ENCODE data around the gene TTLL3.
"Not testable (repeated sequence)": the region's sequence is repeated elsewhere in the genome, so short reads cannot be mapped to it uniquely, and the experiment has no call there.

Gene TTLL3, protein sequence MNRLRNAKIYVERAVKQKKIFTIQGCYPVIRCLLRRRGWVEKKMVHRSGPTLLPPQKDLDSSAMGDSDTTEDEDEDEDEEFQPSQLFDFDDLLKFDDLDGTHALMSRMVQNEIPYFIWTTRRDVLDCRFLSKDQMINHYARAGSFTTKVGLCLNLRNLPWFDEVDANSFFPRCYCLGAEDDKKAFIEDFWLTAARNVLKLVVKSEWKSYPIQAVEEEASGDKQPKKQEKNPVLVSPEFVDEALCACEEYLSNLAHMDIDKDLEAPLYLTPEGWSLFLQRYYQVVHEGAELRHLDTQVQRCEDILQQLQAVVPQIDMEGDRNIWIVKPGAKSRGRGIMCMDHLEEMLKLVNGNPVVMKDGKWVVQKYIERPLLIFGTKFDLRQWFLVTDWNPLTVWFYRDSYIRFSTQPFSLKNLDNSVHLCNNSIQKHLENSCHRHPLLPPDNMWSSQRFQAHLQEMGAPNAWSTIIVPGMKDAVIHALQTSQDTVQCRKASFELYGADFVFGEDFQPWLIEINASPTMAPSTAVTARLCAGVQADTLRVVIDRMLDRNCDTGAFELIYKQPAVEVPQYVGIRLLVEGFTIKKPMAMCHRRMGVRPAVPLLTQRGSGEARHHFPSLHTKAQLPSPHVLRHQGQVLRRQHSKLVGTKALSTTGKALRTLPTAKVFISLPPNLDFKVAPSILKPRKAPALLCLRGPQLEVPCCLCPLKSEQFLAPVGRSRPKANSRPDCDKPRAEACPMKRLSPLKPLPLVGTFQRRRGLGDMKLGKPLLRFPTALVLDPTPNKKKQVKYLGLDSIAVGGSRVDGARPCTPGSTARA

GRCh38 chr3:9809615-9810432, at the start of gene TTLL3:
TTLL3 (plus strand) TSS chr3:9810262; CDS start chr3:9810662, 400 bp downstream.
- DNase-seq (ENCODE audit: low read depth in 1 of 2, low spot score in 1 of 2), result peak; percentile 14 to 16

- DNase-seq (ENCODE audit: low read depth in 1 of 2, low spot score in 1 of 2), result no peak
Measured at GRCh38 chr3:9760779-9761505, 49.1 kb upstream of the TTLL3 start.

GRCh38 chr3:9761919-9762318, 48.1 kb upstream of the TTLL3 start:
- DNase-seq (ENCODE audit: low read depth in 1 of 2, low spot score in 1 of 2), result no peak

DNA sequence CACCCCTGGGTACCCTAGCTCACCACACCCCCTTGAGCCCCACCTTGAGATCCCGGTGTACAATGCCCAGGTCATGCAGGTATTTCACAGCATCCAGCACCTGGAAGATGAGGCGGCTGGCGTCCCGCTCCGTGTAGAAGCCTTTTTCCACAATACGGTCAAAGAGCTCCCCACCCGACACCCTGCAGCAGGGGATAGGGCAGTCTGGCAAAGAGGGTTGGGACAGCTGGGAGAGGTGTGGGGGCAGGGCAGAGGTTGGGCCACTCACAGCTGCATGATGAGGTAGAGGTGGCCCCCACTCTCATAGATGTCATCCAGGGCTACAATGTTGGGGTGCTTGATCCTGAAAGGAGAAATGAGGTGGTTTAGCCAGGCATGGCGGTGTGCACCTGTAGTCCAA, 47.2 kb upstream of the TTLL3 start:
- no peak for DNase-seq (ENCODE audit: low read depth in 1 of 2, low spot score in 1 of 2)

DNA sequence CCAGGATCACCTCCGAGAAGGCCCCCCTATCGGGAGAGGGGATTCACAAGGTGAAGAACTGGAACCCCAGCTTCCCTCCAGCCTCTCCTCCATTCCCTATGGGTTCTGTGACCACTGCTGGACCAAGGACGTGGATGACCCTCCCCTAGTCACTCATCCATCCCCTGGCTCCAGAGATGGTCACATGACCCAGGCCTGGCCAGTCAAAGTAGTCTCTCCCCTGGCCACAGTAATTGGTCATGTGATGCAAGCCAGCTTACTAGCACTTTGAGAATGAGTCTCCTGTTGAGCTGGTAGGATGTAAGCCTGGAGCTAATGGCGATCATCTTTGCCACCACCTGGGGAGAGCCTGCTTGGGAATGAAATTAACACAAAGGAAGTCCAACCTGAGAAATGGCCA, 44.2 kb upstream of the TTLL3 start:
- DNase-seq (ENCODE audit: low read depth in 1 of 2, low spot score in 1 of 2), result no peak

GRCh38 chr3:9767418-9767817, 42.6 kb upstream of the TTLL3 start:
- DNase-seq (ENCODE audit: low read depth in 1 of 2, low spot score in 1 of 2), result no peak

GRCh38 chr3:9768141-9768775, 41.8 kb upstream of the TTLL3 start:
- DNase-seq (ENCODE audit: low read depth in 1 of 2, low spot score in 1 of 2), result no peak

DNA sequence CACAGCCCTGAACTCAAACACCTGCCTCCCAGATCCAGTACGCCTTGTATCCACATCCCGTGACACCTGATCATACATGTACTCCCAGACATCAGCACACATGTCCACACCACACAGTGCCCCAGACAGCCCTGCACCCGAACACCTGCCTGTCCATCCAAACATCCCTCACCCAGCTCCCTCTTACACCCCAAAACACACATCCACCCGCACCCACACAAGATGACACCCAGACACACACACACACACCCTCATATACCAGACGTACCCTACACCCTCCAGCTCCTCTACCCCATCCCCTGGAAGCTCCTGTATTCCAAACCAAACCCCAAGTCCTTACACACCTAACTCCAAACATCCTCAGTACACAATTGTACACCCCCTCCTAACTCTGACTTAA, 41.0 kb upstream of the TTLL3 start:
- DNase-seq (ENCODE audit: low read depth in 1 of 2, low spot score in 1 of 2), result no peak

GRCh38 chr3:9769426-9770275, 40.4 kb upstream of the TTLL3 start, which contains the start of gene CAMK1:
CAMK1 (minus strand) TSS chr3:9769947; CDS start chr3:9767749, 2,198 bp downstream.
- DNase-seq (ENCODE audit: low read depth in 1 of 2, low spot score in 1 of 2), result no peak

GRCh38 chr3:9770276-9770812, 39.7 kb upstream of the TTLL3 start:
- no peak for DNase-seq (ENCODE audit: low read depth in 1 of 2, low spot score in 1 of 2)

DNA sequence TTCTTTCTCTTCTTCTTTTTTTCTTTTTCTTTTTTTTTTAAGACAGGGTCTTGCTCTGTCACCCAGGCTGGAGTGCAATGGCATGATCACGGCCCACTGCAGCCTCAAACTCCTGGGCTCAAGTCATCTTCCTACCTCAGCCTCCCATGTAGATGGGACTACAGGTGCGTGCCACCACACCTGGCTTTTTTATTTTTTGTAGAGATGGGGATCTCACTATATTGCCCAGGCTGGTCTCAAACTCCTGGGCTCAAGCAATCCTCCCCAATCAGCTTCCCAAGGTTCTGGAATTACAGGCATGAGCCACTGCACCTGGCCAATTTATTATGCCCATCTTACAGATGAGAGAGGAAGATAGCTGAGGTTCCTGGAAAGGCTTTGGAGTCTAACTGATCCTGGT, 39.1 kb upstream of the TTLL3 start:
- DNase-seq (ENCODE audit: low read depth in 1 of 2, low spot score in 1 of 2), result not testable (repeated sequence)

- DNase-seq (ENCODE audit: low read depth in 1 of 2, low spot score in 1 of 2), result no peak
Measured at GRCh38 chr3:9776896-9777693, 33.0 kb upstream of the TTLL3 start.

DNA sequence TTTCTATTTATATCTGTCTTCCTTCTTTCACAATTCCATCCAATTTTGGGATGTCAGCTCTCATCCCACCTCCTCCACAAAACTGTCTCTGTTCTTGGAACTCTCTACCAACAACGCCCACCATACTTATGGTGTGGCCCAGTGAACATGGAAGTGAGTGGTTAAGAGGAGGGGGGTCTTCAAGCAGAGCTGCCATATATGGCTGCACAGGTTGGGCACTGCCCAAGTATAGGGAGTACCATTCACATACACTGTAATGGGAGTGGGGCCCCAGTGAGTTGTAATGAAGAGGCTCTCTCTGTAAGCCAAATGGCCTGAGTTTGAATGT, 32.4 kb upstream of the TTLL3 start:
- no peak for DNase-seq (ENCODE audit: low read depth in 1 of 2, low spot score in 1 of 2)

GRCh38 chr3:9778143-9779074, 31.7 kb upstream of the TTLL3 start:
- DNase-seq (ENCODE audit: low read depth in 1 of 2, low spot score in 1 of 2), result peak in 1 of 2 donors; percentile 76

- no peak for DNase-seq (ENCODE audit: low read depth in 1 of 2, low spot score in 1 of 2)
Measured at GRCh38 chr3:9779075-9779593, 30.9 kb upstream of the TTLL3 start.

- no peak for DNase-seq (ENCODE audit: low read depth in 1 of 2, low spot score in 1 of 2)
Measured at GRCh38 chr3:9779721-9780457, 30.2 kb upstream of the TTLL3 start.

All from activated CD4-positive, alpha-beta T cell treated with anti-CD3 and anti-CD28 coated beads, Interleukin-2, amount 50 U/mL, for 24 hours (primary cell).